Measurements from ENCODE around the gene STXBP4.
"Not testable (repeated sequence)": the region's sequence is repeated elsewhere in the genome, so short reads cannot be mapped to it uniquely, and the experiment has no call there.

Gene STXBP4

DNA sequence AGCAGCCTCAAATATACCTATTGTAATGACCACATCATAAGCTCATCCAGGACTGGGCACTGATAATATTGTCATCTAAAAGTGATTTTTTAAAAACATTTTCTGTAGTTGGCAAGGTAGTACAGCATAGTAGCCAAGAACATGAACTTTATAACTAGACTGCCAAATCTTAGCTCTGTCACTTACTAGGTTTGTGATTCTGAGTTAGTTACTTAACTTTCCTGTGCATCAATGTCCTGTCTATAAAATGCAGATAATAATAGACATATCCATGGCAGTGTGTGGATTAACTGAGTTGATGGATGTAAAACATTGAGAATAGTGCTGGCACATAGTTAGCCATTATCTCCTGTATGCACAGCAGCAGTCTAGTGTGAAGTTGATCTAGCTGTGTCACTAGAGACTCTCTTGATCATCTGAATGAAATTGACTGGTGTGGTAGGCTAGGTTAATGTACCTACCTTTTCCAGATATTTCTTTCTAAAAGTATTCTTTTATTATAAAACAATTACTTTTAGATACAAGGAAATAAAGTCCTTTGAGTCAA lies 101.5 kb downstream of the STXBP4 start:
- no peaks in the 10 kb centered on the region for H3K27me3 ChIP-seq (ENCODE audit: insufficient read depth, low read length)
- H3K4me1 ChIP-seq (ENCODE audit: insufficient read depth, low read length): peaks cover 17% of the 10 kb centered on the region
- H3K36me3 ChIP-seq (ENCODE audit: insufficient read depth, low read length): no peaks in the 10 kb centered on the region
- no peak overlapping the region for H3K4me3 ChIP-seq (ENCODE audit: low read length)
- H3K9me3 ChIP-seq (ENCODE audit: low read length): no peaks in the 10 kb centered on the region
- H2AFZ ChIP-seq (ENCODE audit: low read depth, low read length): no peak overlapping the region

DNA sequence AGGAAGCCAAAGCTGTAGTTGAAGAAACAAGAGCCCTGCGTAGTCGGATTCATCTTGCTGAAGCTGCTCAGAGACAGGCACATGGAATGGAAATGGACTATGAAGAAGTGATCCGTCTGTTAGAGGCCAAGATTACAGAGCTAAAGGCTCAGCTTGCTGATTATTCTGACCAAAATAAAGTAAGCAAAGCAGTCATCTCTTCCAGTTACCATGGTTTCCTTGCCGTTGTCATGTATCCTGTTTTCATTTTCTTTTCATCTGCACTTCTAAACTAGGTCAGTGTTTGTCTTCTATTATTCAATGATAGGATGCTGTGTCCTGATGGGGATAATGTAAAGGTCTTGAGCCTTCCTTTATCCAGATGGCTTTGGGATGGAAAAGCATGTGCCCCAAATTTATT lies 104.3 kb downstream of the STXBP4 start:
- no peak overlapping the region for H3K4me3 ChIP-seq (ENCODE audit: low read length)
- no peaks in the 10 kb centered on the region for H3K9me3 ChIP-seq (ENCODE audit: low read length)
- peaks cover 17% of the 10 kb centered on the region for H3K4me1 ChIP-seq (ENCODE audit: insufficient read depth, low read length)
- H2AFZ ChIP-seq (ENCODE audit: low read depth, low read length): no peak overlapping the region
- no peaks in the 10 kb centered on the region for H3K27me3 ChIP-seq (ENCODE audit: insufficient read depth, low read length)
- no peaks in the 10 kb centered on the region for H3K36me3 ChIP-seq (ENCODE audit: insufficient read depth, low read length)

DNA sequence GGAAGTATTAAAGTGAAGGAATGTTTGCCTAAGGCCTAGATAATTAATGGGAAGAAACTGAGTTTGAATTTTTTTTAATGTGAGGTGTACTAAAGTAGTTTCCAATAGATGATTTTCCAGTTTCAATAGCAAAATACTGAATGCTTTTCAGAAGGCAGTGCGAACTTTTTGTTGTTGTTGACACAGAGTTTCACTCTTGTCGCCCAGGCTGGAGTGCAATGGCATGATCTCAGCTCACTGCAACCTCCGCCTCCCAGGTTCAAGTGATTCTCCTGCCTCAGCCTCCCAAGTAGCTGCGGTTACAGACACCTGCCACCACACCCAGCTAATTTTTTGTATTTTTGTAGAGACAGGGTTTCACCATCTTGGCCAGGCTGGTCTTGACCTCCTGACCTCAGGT lies 104.9 kb downstream of the STXBP4 start:
- peaks cover 17% of the 10 kb centered on the region for H3K4me1 ChIP-seq (ENCODE audit: insufficient read depth, low read length)
- H2AFZ ChIP-seq (ENCODE audit: low read depth, low read length); H3K36me3 ChIP-seq (ENCODE audit: insufficient read depth, low read length); H3K9me3 ChIP-seq (ENCODE audit: low read length); H3K4me3 ChIP-seq (ENCODE audit: low read length); H3K27me3 ChIP-seq (ENCODE audit: insufficient read depth, low read length): not testable (repeated sequence)

DNA sequence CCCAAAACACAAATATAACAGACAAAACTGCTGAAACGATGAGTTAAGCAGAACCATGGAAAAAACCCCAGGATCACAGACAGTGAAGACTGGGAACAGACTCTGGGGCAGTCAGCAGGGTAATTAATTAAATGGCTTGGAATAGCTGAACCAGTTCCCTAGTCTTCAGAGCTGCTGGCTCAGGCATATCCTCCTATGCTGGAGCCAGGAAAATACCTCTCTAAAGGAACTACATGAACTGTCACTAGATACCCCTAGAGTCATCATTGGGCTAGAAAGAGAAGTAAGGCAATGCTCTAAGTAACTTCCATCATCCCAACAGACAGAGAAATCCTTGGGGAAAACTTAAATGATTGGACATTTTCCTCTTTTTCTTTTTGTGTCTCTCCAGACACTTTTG lies 113.0 kb downstream of the STXBP4 start:
- Histone ChIP-seq H3K4me3 (ENCODE audit: low read length) (no peak overlapping the region), H3K4me1 (ENCODE audit: insufficient read depth, low read length) (no peaks in the 10 kb centered on the region), H3K27me3 (ENCODE audit: insufficient read depth, low read length) (no peaks in the 10 kb centered on the region), H3K36me3 (ENCODE audit: insufficient read depth, low read length) (peaks cover 20% of the 10 kb centered on the region), H2AFZ (ENCODE audit: low read depth, low read length) (no peak overlapping the region), H3K9me3 (ENCODE audit: low read length) (peaks cover 3% of the 10 kb centered on the region)

DNA sequence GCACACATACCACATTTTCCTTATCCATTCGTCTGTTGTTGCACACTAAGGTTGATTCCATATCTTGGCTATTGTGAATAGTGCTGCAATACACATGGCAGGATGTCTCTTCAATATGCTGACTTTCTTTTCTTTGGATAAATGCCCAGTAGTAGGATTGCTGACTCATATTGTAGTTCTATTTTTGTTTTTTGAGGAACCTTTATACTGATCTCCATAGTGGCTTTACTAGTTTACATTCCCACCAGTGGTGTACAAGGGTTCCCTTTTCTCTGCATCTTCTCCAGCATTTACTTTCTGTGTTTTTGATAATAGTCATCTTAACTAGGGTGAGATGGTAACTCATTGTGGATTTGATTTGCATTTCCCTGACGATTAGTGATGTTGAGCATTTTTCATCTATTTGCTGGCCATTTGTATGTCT lies 118.1 kb downstream of the STXBP4 start:
- H3K4me3 ChIP-seq (ENCODE audit: low read length): no peak overlapping the region
- peaks cover 15% of the 10 kb centered on the region for H3K36me3 ChIP-seq (ENCODE audit: insufficient read depth, low read length)
- H3K9me3 ChIP-seq (ENCODE audit: low read length): peaks cover 3% of the 10 kb centered on the region
- H3K27me3 ChIP-seq (ENCODE audit: insufficient read depth, low read length): no peaks in the 10 kb centered on the region
- peaks cover 4% of the 10 kb centered on the region for H3K4me1 ChIP-seq (ENCODE audit: insufficient read depth, low read length)
- no peak overlapping the region for H2AFZ ChIP-seq (ENCODE audit: low read depth, low read length)

DNA sequence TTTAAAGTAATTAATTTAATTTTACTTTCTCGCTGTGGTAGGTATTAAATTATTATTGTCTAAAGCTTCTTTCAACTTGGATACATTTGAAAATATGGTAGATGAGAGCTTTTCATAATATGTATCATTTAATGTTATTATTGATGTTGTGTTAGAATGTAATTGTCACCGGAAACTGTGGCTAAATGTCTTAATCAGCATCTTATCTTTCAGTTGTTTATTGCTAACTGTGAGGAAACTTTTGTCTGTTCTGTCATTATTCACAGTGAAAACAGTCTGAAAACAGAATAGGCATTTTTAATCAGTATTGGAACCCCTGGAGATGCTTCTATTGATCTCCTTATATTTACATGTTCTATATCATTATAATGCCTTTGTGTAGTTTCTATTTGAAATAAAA lies 120.7 kb downstream of the STXBP4 start:
- Histone ChIP-seq H3K9me3 (ENCODE audit: low read length) (no peaks in the 10 kb centered on the region), H3K4me1 (ENCODE audit: insufficient read depth, low read length) (peaks cover 4% of the 10 kb centered on the region), H3K4me3 (ENCODE audit: low read length) (no peak overlapping the region), H3K27me3 (ENCODE audit: insufficient read depth, low read length) (no peaks in the 10 kb centered on the region), H3K36me3 (ENCODE audit: insufficient read depth, low read length) (peaks cover 3% of the 10 kb centered on the region), H2AFZ (ENCODE audit: low read depth, low read length) (no peak overlapping the region)

DNA sequence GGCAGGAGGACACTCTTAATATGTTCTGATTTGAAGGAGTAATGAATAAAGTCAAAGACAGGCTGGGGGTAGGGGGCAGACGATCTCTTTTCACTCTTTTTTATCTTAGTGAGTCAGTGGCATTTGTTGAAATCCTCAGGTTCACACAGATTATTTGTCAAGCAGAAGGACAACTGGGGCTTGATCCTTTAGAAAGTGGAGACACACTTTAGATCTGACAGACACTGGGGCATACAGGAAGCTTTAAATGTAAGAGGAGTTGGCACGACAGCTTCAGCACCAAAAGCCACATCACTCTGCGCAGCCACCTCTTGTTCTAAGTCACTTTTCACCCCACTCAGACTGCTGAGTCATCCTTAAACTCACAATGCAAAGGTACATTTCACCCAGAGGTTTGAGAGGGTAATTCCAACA lies 121.5 kb downstream of the STXBP4 start:
- H2AFZ ChIP-seq (ENCODE audit: low read depth, low read length): no peak overlapping the region
- peaks cover 4% of the 10 kb centered on the region for H3K4me1 ChIP-seq (ENCODE audit: insufficient read depth, low read length)
- H3K36me3 ChIP-seq (ENCODE audit: insufficient read depth, low read length): peaks cover 3% of the 10 kb centered on the region
- no peaks in the 10 kb centered on the region for H3K27me3 ChIP-seq (ENCODE audit: insufficient read depth, low read length)
- H3K4me3 ChIP-seq (ENCODE audit: low read length): no peak overlapping the region
- no peaks in the 10 kb centered on the region for H3K9me3 ChIP-seq (ENCODE audit: low read length)

DNA sequence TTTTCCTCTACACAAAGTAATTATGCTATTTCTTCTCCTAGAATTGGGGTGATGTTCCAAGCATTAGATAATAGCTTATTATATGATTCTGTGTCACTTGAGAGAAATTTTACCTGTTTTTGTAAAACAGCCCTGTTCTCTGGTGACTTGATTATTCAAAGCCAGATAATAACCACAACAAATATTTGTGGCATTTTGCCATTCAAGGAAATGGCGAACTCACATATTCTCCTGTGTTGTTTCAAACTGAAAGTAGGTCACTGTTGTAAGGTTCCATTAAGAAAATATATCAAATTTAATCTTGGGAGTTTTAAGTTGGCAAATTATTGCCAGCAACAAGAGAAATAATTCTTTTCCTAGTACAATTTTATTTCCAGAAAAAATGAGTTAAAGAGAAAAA lies 124.8 kb downstream of the STXBP4 start:
- Histone ChIP-seq H3K9me3 (ENCODE audit: low read length) (no peaks in the 10 kb centered on the region), H3K4me1 (ENCODE audit: insufficient read depth, low read length) (peaks cover 4% of the 10 kb centered on the region), H3K27me3 (ENCODE audit: insufficient read depth, low read length) (no peaks in the 10 kb centered on the region), H3K36me3 (ENCODE audit: insufficient read depth, low read length) (peaks cover 3% of the 10 kb centered on the region), H2AFZ (ENCODE audit: low read depth, low read length) (no peak overlapping the region), H3K4me3 (ENCODE audit: low read length) (no peak overlapping the region)

DNA sequence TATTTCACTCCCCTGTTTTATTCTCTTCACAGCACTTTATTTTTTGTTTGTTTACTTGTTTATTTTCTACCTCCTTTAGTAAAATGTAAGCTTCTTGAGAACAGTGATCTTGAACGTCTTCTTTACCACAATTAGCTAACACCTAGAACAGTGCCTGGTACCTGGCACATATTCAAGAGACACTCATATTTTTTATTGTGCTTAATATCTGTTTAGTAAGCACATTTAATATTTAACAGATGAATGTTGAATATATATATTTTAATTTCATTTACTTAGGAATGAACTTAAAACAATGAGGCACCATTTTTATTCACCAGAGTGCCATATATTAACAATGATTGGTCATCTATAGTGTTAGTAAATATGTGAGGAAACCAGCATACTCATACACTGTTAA lies 130.2 kb downstream of the STXBP4 start:
- H2AFZ ChIP-seq (ENCODE audit: low read depth, low read length): no peak overlapping the region
- H3K4me3 ChIP-seq (ENCODE audit: low read length): no peak overlapping the region
- peaks cover 2% of the 10 kb centered on the region for H3K36me3 ChIP-seq (ENCODE audit: insufficient read depth, low read length)
- H3K27me3 ChIP-seq (ENCODE audit: insufficient read depth, low read length): no peaks in the 10 kb centered on the region
- no peaks in the 10 kb centered on the region for H3K9me3 ChIP-seq (ENCODE audit: low read length)
- H3K4me1 ChIP-seq (ENCODE audit: insufficient read depth, low read length): no peaks in the 10 kb centered on the region

DNA sequence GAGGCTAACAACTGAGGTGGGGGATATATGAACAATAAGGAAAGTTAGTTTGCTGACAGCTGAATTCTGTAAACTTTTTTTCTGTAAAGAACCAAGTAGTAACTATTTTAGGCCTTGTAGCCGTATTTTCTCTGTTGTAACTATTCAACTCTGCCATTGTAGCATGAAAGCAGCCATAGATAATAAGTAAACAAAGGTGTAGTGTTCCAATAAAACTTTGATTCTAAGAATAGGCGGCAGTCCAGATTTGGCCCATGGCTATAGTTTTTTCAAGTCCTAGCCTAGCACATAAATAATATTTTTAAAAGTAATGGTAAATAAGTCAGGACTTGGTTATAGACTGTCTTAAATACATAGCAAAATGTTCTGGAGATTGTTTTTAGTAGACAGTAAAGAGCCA lies 142.0 kb downstream of the STXBP4 start:
- Histone ChIP-seq H3K4me3 (ENCODE audit: low read length) (no peak overlapping the region), H3K27me3 (ENCODE audit: insufficient read depth, low read length) (no peaks in the 10 kb centered on the region), H2AFZ (ENCODE audit: low read depth, low read length) (no peak overlapping the region), H3K4me1 (ENCODE audit: insufficient read depth, low read length) (no peaks in the 10 kb centered on the region), H3K36me3 (ENCODE audit: insufficient read depth, low read length) (no peaks in the 10 kb centered on the region), H3K9me3 (ENCODE audit: low read length) (peaks cover 3% of the 10 kb centered on the region)

DNA sequence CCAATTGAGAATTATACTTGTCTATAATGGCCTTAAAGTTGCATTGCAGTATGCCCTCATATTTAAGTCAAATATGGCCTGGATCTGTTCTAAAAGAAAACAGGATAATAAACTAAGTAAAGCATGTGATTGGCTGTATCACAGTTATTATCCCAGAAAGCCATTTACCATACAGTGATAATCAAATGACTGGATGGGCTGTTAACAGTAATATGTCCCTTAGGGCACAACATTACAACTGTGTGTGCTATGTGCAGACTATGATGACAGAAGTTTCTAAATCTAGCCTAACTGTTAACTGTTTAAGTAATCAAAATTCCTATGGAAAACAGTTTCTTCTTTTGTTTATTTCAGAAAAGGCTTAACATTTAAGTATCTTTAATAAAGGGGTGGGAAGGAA lies 145.7 kb downstream of the STXBP4 start:
- Histone ChIP-seq H3K27me3 (ENCODE audit: insufficient read depth, low read length) (no peaks in the 10 kb centered on the region), H3K4me1 (ENCODE audit: insufficient read depth, low read length) (no peaks in the 10 kb centered on the region), H2AFZ (ENCODE audit: low read depth, low read length) (no peak overlapping the region), H3K4me3 (ENCODE audit: low read length) (no peak overlapping the region), H3K36me3 (ENCODE audit: insufficient read depth, low read length) (no peaks in the 10 kb centered on the region), H3K9me3 (ENCODE audit: low read length) (no peaks in the 10 kb centered on the region)

DNA sequence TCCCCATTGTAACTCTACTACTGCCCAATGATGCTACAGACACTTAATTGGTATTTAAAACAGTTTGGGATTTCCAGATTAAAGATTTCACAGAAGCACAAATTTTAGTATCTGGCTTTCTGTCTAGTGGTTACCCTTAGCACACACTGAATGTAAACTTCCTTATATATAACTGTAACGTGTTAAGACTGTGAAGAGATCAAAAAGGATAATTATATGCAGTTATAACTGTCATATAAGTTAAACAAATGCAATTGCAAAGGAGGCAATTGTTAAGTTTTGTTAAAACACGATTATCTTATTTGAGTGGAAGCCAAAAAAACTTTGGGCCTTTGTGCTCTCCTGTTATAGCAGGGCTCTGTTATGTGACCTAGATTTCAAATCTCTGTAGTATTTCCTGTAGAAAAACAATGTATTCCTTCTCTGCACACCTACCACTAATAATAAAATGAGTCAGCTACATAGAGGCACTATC lies 147.9 kb downstream of the STXBP4 start:
- no peak overlapping the region for H3K4me3 ChIP-seq (ENCODE audit: low read length)
- no peaks in the 10 kb centered on the region for H3K9me3 ChIP-seq (ENCODE audit: low read length)
- H3K36me3 ChIP-seq (ENCODE audit: insufficient read depth, low read length): no peaks in the 10 kb centered on the region
- H3K27me3 ChIP-seq (ENCODE audit: insufficient read depth, low read length): no peaks in the 10 kb centered on the region
- H2AFZ ChIP-seq (ENCODE audit: low read depth, low read length): no peak overlapping the region
- no peaks in the 10 kb centered on the region for H3K4me1 ChIP-seq (ENCODE audit: insufficient read depth, low read length)

DNA sequence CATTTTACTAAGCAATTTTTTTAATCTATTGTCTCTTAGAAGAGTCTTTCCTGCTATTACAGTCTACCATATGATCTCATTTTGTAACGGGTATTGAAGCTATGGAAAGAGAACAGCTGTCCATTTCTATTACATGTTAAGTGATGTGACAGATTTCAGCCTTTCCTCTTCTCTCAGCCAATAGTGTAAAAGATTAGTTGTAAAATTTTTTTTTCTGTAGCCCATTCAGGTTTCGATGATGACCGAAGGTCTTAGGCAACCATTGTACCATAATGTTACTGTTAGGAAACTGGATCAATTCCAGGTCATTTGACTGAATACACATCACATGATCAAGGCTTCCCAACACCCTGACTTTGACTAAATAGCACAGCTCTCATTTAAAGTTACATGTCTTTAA lies 148.6 kb downstream of the STXBP4 start:
- no peaks in the 10 kb centered on the region for H3K27me3 ChIP-seq (ENCODE audit: insufficient read depth, low read length)
- no peaks in the 10 kb centered on the region for H3K36me3 ChIP-seq (ENCODE audit: insufficient read depth, low read length)
- no peak overlapping the region for H3K4me3 ChIP-seq (ENCODE audit: low read length)
- H3K4me1 ChIP-seq (ENCODE audit: insufficient read depth, low read length): no peaks in the 10 kb centered on the region
- H2AFZ ChIP-seq (ENCODE audit: low read depth, low read length): no peak overlapping the region
- H3K9me3 ChIP-seq (ENCODE audit: low read length): no peaks in the 10 kb centered on the region

DNA sequence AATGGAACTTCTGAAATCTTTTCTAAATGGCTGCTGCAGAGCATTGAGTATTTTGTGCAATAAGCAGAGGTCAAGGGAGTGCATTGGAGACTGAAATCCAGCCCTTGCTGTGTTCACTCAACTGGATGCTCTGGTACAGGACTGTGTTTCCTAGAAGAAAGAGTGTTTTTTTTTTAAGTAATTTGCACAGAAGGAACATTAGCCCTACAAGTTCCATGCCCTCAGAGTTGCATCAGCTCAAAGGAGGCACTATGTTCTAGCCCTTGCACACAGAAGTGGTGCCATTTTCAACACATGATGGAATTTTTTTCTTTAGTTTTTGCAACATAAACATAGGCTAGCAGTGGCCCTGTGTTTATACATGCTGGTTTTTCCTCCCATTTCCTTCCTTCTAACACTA lies 152.1 kb downstream of the STXBP4 start:
- H3K4me3 ChIP-seq (ENCODE audit: low read length): no peak overlapping the region
- H3K27me3 ChIP-seq (ENCODE audit: insufficient read depth, low read length): no peaks in the 10 kb centered on the region
- H3K36me3 ChIP-seq (ENCODE audit: insufficient read depth, low read length): no peaks in the 10 kb centered on the region
- no peaks in the 10 kb centered on the region for H3K9me3 ChIP-seq (ENCODE audit: low read length)
- no peak overlapping the region for H2AFZ ChIP-seq (ENCODE audit: low read depth, low read length)
- no peaks in the 10 kb centered on the region for H3K4me1 ChIP-seq (ENCODE audit: insufficient read depth, low read length)

All from neuron (in vitro differentiated cells).